Natural killer cell treated with Interleukin-12 subunit alpha and Interleukin-12 subunit beta and Interleukin-15 and Interleukin-18, amount 100 ng/mL, for 72 hours (primary cell): ENCODE measurements around the gene SNRNP35. TPM values are rescaled to one million over a fixed set of nuclear protein-coding genes. Genes with fewer than 3 reads are reported as not detected.
A peak's percentile ranks its signal among the peaks of the same experiment; 100 is the strongest.
"Not testable (repeated sequence)": the region's sequence is repeated elsewhere in the genome, so short reads cannot be mapped to it uniquely, and the experiment has no call there.

ENCODE experiments used
- ATAC-seq, 2 donors: fragments of 150-1000 bp; cut with Tn5 transposase in 1 of 2; sonication (Bioruptor Pico), chemical (Tn5 transposase) in 1 of 2; 2 replicates each; pipeline ENCODE4 v1.10.0; 2021
- DNase-seq: peaks from one replicate; pipeline ENCODE4 v3.0.0; 2022; ENCODE audit warnings: low spot score
- H3K27ac Mint-ChIP-seq, 2 donors: 1 replicate in 1 of 2; 2 replicates in 1 of 2; pipeline ENCODE4 v1.8.0; 2022; ENCODE audit warnings: mixed read lengths in 2 of 2, mild to moderate bottlenecking in 1 of 2, moderate library complexity in 1 of 2
- H3K27me3 Mint-ChIP-seq, 2 donors: 1 replicate in 1 of 2; 2 replicates in 1 of 2; pipeline ENCODE4 v1.8.0; 2022; ENCODE audit warnings: mixed read lengths in 2 of 2
- H3K36me3 Mint-ChIP-seq: one replicate; pipeline ENCODE4 v1.8.0; 2022; ENCODE audit warnings: mixed read lengths
- H3K4me1 Mint-ChIP-seq, 2 donors: 1 replicate in 1 of 2; 2 replicates in 1 of 2; pipeline ENCODE4 v1.8.0; 2022; ENCODE audit warnings: low read depth in 2 of 2, mixed read lengths in 2 of 2, mild to moderate bottlenecking in 1 of 2
- H3K4me3 Mint-ChIP-seq: one replicate; pipeline ENCODE4 v1.8.0; 2022; ENCODE audit warnings: mixed read lengths
- H3K9me3 Mint-ChIP-seq: 2 replicates; pipeline ENCODE4 v1.8.0; 2022; ENCODE audit warnings: mixed read lengths
- total RNA-seq, 2 donors: library from RNA; stranded (reverse); gene quantifications; one replicate each; pipeline ENCODE4 v1.2.3, GENCODE V29; 2022

The SNRNP35 gene, protein sequence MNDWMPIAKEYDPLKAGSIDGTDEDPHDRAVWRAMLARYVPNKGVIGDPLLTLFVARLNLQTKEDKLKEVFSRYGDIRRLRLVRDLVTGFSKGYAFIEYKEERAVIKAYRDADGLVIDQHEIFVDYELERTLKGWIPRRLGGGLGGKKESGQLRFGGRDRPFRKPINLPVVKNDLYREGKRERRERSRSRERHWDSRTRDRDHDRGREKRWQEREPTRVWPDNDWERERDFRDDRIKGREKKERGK
- 10 to 100 TPM; 27.3 to 36.9 TPM for total RNA-seq

DNA sequence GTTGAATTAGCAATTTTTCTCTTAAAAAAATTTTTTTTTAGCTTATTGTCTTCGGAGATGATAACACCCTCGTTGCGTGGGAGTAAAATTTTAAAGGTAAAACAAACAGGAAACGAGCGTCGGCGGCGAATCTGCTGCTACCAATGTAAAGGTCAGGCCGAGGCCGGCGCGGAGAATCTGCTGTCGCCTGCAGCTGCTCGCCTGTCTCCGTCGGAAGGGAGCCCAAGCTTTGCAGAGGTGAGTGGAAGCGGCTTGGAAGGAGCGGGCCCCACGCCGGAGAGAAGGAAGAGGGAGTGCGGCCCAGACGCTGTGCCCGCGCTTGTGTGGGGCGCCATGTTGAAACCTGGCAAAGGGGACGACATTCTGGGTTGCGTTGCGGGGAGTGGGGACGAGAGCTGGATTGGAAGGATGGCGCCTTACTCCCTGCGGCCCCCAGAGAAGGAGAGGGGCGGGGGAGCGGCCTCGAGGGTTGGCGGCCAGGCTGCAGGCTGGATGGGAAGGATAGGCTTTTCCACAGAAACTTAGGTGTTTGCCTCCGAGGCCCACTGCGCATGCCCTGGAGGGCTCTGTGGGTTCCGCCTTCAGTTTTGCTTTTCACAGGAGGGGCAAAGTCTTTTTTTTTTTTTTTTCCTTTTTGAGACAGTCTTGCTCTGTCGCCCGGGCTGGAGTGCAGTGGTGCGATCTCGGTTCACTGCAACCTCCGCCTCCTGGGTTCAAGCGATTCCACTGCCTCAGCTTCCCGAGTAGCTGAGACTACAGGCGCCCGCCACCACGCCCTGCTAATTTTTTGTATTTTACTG is at the start of gene SNRNP35:
Gene SNRNP35 (plus strand): TSS at position 160 of the 800 bp plus-strand sequence. CDS start 7,402 bp downstream, outside the sequence.
- H3K9me3 Mint-ChIP-seq = no peaks in the 10 kb centered on the region
- peaks cover 5% of the 10 kb centered on the region for H3K36me3 Mint-ChIP-seq
- H3K27ac Mint-ChIP-seq = peak within 1 kb of the TSS; percentile 97 to 100
- peaks cover 16 to 17% of the 10 kb centered on the region in 2 donors for H3K4me1 Mint-ChIP-seq
- ATAC-seq (peak; percentile 84 to 87), DNase-seq (peak; percentile 88)
- H3K27me3 Mint-ChIP-seq = no peaks in the 10 kb centered on the region
- peak within 1 kb of the TSS; percentile 97 for H3K4me3 Mint-ChIP-seq

DNA sequence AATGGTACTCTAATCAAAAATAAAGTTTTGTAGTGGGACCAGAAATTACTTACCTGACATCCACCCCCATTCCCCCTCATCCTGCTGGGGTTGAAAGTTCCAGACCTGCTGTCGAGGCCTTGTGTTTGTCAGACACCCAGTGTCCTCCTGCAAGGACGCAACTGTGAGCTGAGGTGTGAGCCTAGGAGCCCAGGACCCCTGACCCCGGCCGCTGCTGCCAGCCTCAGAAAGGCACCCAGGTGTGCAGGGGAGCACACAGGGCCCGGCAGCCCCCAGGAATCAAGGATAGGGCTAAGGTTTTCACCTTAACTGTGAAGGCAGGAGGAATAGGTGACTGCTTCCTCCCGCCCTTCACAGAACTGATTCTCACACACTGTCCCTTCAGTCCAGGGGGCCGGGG is 49.3 kb upstream of the SNRNP35 start:
- DNase-seq, ATAC-seq, H3K27me3 Mint-ChIP-seq, H3K36me3 Mint-ChIP-seq, H3K4me3 Mint-ChIP-seq, H3K9me3 Mint-ChIP-seq, H3K27ac Mint-ChIP-seq, H3K4me1 Mint-ChIP-seq: not testable (repeated sequence)

DNA sequence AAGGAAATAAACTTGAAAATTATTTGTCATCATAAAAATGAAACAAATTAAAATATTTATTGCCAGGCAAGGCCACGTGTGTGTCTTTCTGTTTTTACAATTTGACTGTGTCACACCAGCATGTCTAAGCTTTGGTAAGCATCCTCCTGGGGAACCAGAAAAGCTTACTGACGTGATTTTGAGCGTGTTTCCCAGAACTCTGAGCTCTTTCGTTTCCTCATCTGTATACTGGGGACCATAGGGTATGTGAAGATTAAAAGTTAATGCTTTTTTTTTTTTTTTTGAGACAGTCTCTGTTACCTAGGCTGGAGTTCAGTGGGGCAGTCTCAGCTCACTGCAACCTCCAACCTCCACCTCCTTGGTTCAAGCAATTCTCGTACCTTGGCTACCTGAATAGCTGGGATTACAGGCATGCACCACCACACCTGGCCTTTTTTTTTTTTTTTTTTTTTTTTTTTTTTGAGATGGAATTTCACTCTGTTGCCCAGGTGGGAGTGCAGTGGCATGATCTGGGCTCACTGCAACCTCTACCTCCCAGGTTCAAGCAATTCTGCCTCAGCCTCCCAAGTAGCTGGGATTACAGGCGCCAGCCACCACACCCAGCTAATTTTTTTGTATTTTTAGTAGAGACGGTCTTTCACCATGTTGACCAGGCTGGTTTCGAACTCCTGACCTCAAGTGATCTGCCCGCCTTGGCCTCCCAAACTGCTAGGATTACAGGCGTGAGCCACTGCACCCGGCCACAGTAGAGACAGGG is 48.5 kb upstream of the SNRNP35 start:
- not testable (repeated sequence) for H3K27me3 Mint-ChIP-seq, H3K36me3 Mint-ChIP-seq, ATAC-seq, H3K4me3 Mint-ChIP-seq, H3K4me1 Mint-ChIP-seq, H3K9me3 Mint-ChIP-seq, H3K27ac Mint-ChIP-seq, DNase-seq

DNA sequence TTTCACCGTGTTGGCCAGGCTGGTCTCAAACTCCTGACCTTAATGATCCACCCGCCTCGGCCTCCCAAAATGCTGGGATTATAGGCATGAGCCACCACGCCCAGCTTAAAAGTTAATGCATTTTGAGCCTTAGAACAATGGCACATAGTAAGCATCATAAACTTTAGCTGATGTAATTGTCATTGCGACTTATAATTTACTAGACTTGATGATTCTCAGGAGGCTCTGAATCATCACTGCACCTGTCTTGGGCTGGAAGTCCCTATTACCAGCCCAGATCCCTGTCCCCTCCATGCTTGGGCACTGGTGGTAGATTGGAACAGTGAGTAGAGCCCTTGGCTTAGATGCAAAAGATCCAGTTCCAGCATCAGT is 47.9 kb upstream of the SNRNP35 start:
- H3K4me1 Mint-ChIP-seq = peaks cover 0 to 4% of the 10 kb centered on the region in 2 donors
- H3K4me3 Mint-ChIP-seq = no peak overlapping the region
- no peaks in the 10 kb centered on the region for H3K27me3 Mint-ChIP-seq
- no peaks in the 10 kb centered on the region for H3K9me3 Mint-ChIP-seq
- ATAC-seq (no peak), DNase-seq (no peak)
- no peak overlapping the region for H3K27ac Mint-ChIP-seq
- no peaks in the 10 kb centered on the region for H3K36me3 Mint-ChIP-seq

DNA sequence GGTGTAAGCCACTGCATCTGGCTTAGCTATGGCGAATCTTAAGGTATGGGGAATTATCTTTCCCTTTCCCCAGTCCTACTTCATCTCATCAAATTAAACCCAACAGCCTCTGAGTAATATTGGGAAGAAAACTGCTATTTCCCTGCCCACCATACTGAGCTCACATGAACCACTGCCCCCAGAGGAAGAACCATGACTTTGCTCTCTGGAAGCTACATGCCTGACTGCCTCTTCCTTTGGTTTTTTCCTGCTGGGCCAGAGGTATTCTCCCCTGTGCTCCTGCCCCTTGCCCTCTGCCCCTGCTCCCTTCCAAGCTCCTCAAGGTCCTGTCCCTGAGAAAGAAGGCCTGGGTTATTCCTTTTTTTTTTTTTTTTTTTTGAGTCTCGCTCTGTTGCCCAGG is 36.6 kb upstream of the SNRNP35 start:
- H3K4me3 Mint-ChIP-seq = no peak overlapping the region
- ATAC-seq (no peak), DNase-seq (no peak)
- no peak overlapping the region for H3K27ac Mint-ChIP-seq
- no peaks in the 10 kb centered on the region for H3K27me3 Mint-ChIP-seq
- H3K9me3 Mint-ChIP-seq = no peaks in the 10 kb centered on the region
- peaks cover 0 to 4% of the 10 kb centered on the region in 2 donors for H3K4me1 Mint-ChIP-seq
- peaks cover 7% of the 10 kb centered on the region for H3K36me3 Mint-ChIP-seq

DNA sequence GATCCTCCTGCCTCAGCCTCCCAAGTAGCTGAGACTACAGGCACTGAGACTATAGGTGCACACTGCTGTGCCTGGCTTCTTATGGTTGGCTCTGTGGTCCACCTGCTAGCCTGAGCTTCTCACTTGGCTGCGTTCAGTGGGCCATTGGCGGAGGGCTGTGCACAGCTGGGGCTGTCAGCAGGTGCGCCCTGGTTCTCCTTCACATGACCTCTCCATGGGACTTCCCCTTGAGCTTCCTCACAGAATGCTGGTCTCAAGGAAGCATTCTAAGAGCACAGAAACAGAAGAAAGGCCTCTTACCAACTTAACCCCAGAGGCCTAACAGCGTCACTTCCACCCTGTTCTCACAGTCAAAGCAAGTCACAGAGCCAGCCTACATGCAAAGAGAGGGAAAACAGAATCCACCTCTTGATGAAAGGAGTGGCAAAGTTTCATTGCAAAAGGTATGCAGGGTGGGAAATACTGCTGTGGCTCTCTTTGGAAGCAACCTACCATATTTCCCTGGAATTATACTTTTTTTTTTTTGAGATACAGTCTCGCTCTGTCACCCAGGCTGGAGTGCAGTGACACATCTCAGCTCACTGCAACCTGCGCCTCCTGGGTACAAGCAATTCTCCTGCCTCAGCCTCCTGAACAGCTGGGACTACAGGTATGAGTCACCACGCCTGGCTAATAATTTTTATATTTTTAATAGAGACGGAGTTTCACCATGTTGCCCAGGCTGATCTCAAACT is 30.7 kb upstream of the SNRNP35 start:
- peaks cover 11 to 30% of the 10 kb centered on the region in 2 donors for H3K4me1 Mint-ChIP-seq
- H3K27ac Mint-ChIP-seq = peak overlapping the region; percentile 68 to 70
- no peaks in the 10 kb centered on the region for H3K9me3 Mint-ChIP-seq
- H3K4me3 Mint-ChIP-seq = peak overlapping the region; percentile 51
- DNase-seq (no peak), ATAC-seq (peak in 1 of 2 donors; percentile 67)
- no peaks in the 10 kb centered on the region for H3K27me3 Mint-ChIP-seq
- peaks cover 6% of the 10 kb centered on the region for H3K36me3 Mint-ChIP-seq

DNA sequence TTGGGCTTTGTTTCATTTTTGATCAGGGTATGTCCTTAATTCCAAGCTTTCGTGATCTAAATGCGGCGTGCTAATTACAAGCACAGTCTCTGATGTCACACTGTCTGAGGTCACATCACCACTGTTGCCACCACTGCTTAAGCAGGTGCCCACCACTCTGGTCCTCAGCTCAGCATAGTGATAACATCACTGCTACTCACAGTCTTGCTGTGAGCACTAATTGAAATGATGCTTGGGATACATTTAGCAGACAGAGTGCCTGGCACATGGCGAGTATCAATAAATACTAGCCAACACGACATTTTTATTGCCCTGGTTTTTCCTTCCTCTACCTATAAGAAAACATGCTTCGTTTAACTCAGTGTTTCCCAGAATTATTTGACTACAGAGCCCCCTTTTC is 29.3 kb upstream of the SNRNP35 start:
- DNase-seq (no peak), ATAC-seq (no peak)
- Mint-ChIP-seq H3K27me3 (no peaks in the 10 kb centered on the region), H3K36me3 (peaks cover 6% of the 10 kb centered on the region), H3K4me3 (peak overlapping the region; percentile 51), H3K27ac (peak overlapping the region in 1 of 2 donors; percentile 68), H3K9me3 (no peaks in the 10 kb centered on the region), H3K4me1 (peaks cover 22 to 44% of the 10 kb centered on the region in 2 donors)

DNA sequence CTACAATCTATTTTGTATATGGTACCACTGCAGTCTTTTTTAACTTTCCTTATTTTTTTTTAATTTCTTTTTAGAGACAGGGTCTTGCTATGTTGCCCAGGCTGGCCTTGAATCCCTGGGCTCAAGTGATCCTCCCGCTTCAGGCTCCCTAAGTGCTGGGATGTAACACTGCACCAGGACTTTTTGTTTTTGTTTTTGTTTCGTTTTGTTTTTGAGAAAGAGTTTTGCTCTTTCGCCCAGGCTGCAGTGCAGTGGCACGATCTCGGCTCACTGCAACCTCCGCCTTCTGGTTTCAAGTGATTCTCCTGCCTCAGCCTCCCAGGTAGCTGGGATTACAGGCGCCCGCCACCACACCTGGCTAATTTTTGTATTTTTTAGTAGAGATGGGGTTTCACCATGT is 28.8 kb upstream of the SNRNP35 start:
- H3K36me3 Mint-ChIP-seq, H3K4me3 Mint-ChIP-seq, H3K27me3 Mint-ChIP-seq, ATAC-seq, H3K9me3 Mint-ChIP-seq, DNase-seq: not testable (repeated sequence)
- peaks cover 24 to 46% of the 10 kb centered on the region in 2 donors for H3K4me1 Mint-ChIP-seq
- peak overlapping the region in 1 of 2 donors; percentile 68 for H3K27ac Mint-ChIP-seq

DNA sequence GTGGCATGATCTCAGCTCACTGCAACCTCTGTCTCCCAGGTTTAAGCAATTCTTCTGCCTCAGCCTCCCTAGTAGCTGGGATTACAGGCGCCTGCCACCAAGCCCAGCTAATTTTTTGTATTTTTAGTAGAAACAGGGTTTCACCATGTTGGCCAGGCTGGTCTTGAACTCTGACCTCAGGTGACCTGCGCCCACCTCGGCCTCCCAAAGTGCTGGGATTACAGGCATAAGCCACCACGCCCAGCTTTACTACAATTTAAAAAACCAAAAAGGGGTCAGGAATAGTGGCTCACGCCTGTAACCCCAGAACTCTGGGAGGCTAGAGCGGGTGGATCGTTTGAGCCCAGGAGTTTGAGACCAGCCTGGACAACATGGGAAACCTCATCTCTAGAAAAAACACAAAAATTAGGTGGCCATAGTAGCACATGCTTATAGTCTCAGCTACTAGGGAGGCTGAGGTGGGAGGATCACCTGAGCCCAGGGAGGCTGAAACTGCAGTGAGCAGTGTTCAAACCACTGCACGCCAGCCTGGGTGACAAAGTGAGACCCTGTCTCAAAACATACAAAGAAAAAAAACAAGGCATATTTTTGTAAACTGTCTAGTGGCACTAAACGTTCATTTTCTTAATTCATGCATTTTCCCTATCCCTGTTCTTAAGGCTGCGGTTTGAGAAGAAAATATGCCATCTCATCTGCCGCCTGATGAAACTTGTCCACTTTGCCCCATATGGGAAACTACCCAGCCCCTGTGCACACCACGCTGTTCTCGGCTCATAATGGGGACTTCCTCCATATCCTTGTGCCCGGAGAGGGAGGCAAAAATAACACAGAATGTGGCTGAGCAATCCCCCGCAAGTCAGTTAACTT is 25.8 kb upstream of the SNRNP35 start:
- DNase-seq (peak; percentile 76), ATAC-seq (peak in 1 of 2 donors; percentile 49)
- H3K9me3 Mint-ChIP-seq, H3K36me3 Mint-ChIP-seq, H3K27me3 Mint-ChIP-seq: not testable (repeated sequence)
- H3K27ac Mint-ChIP-seq = peak overlapping the region; percentile 81 to 92
- peaks cover 38 to 50% of the 10 kb centered on the region in 2 donors for H3K4me1 Mint-ChIP-seq
- peak overlapping the region; percentile 88 for H3K4me3 Mint-ChIP-seq

DNA sequence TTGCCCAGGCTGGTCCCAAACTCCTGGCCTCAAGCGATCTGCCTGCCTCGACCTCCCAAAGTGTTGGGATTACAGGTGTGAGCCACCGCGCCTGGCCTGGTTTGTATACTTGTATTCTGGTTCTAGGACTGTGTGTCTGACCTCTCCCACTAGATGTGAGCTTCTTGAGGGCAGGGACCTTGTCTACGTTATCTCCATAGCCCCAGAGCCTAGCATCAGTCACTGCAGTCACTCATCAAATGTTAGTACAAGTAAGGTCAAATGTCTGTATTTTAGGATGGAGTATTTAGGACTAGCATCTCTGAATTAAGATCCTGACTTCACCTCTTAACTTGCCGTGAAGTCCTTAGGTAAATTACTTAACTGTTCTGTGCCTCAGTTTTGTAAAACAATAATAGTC is 24.3 kb upstream of the SNRNP35 start:
- peaks cover 38 to 43% of the 10 kb centered on the region in 2 donors for H3K4me1 Mint-ChIP-seq
- H3K27ac Mint-ChIP-seq = peak overlapping the region; percentile 81 to 92

DNA sequence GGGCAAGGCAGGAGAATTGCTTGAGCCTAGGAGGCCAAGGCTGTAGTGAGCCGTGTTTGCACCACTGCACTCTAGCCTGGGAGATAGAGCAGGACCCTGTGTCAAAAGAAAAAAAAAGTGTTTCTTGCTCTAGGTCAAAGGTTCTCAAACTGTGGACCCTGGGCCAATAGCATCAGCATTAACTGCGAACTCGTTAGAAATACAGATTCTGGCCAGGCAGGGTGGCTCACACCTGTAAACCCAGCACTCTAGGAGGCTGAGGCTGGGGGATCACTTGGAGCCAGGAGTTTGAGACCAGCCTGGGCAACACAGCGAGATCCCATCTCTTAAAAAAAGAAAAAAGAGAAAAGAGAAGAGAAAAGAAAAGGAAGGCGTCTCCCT is 22.3 kb upstream of the SNRNP35 start:
- DNase-seq (no peak), ATAC-seq (no peak)
- H3K4me1 Mint-ChIP-seq = peaks cover 36 to 38% of the 10 kb centered on the region in 2 donors
- no peaks in the 10 kb centered on the region for H3K9me3 Mint-ChIP-seq
- H3K4me3 Mint-ChIP-seq = peak overlapping the region; percentile 97
- peak overlapping the region; percentile 93 to 94 for H3K27ac Mint-ChIP-seq
- no peaks in the 10 kb centered on the region for H3K27me3 Mint-ChIP-seq
- H3K36me3 Mint-ChIP-seq = no peaks in the 10 kb centered on the region

More for the DNA sequence above, 24.3 kb upstream of the SNRNP35 start:
- ATAC-seq (no peak), DNase-seq (no peak)
- Mint-ChIP-seq H3K27me3 (no peaks in the 10 kb centered on the region), H3K36me3 (peaks cover 5% of the 10 kb centered on the region), H3K4me3 (peak overlapping the region; percentile 88), H3K9me3 (no peaks in the 10 kb centered on the region)

DNA sequence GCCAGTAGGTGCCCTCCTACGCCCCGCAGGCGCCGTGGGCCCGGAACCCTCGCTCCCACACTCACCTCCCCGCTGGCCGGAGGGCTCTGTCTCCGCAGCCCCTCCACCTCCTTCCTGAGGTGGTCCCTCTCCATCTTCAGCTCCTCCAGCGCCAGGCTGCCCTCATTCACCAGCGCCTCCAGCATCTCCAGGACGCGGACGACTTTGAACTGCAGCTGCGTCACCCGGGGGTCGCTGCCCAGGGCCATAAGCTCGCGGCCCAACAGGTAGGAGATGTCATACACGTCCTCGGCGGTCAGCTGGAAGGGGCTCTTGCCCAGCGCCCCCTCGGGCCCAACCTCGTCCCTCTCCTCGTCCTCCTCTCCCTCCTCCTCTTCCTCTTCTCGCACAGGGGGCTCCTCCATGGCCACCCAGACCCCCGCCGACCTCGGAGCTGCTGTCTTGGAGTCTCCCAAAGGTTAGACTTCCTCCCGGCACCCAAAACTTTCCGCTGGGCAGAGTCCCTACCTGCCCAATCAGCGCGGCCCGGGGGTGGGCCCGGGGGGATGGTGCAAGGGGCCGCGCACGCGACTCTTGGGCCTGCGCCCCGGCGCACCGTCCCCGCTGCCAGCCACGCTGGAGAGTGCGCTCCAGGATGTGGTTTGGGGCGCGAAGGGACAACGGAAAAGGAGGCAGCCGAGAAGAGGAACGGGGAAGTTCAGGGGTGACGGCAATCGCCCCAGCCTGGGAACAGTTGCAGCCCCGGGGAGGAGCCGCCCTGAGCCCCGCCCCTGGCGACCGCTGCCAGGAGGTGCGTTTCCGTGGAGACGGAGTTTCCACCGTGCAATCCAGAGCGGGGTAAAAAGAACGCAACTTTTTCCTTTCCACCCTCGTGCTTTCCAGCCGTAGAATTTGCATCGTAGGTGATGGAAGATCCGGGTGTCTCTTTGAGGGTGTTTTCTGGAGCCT is 21.6 kb upstream of the SNRNP35 start, which contains the start of gene RILPL2:
Gene RILPL2 (minus strand): TSS at position 668 of the 948 bp plus-strand sequence. CDS start 264 bp downstream, at position 404.
- no peaks in the 10 kb centered on the region for H3K9me3 Mint-ChIP-seq
- peak within 1 kb of the TSS; percentile 93 to 94 for H3K27ac Mint-ChIP-seq
- no peaks in the 10 kb centered on the region for H3K36me3 Mint-ChIP-seq
- ATAC-seq (peak; percentile 93 to 95), DNase-seq (peak; percentile 95)
- peak within 1 kb of the TSS; percentile 97 for H3K4me3 Mint-ChIP-seq
- no peaks in the 10 kb centered on the region for H3K27me3 Mint-ChIP-seq
- H3K4me1 Mint-ChIP-seq = peaks cover 30 to 33% of the 10 kb centered on the region in 2 donors
